ENCODE data around the gene DCAF11. TPM values are rescaled to one million over a fixed set of nuclear protein-coding genes. Genes with fewer than 3 reads are reported as not detected.

Gene DCAF11
- total and polyA plus RNA-seq, 2 of the 13 experiments (the other 11 are each of a cell fraction or from before 2014, with no cell fraction given) = 150 to 257 TPM

DNA sequence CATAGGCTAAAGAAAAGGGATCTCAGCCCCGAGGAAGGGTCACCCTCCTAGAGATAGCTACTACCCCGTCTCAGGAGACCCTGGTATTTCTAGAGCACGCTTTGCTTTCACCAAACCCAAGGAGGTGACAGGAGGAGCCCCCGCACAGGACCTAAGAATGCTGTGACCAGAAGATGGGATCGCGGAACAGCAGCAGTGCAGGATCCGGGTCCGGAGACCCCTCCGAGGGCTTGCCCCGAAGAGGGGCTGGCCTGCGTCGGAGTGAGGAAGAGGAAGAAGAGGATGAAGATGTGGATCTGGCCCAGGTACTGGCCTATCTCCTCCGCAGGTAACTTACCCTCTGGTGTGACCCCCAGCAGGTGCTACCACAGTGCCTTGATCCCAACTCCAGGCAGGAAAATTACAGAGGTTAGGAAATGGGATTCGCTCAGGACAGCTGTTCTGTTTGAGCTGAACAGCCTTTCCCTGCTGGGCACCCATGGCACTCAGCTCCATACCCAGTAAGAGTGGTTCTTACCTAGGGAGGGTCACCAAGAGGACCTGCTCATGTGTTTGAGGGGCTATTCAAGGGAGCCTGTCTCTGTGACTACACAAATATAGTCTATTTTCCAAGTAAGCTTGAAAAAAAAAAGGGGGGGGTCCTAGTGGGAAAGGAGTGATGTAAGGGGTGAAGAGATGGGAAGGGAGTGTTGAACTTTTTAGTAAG lies 998 bp downstream of the DCAF11 start (continued):
- TF ChIP-seq, protein P1, sequence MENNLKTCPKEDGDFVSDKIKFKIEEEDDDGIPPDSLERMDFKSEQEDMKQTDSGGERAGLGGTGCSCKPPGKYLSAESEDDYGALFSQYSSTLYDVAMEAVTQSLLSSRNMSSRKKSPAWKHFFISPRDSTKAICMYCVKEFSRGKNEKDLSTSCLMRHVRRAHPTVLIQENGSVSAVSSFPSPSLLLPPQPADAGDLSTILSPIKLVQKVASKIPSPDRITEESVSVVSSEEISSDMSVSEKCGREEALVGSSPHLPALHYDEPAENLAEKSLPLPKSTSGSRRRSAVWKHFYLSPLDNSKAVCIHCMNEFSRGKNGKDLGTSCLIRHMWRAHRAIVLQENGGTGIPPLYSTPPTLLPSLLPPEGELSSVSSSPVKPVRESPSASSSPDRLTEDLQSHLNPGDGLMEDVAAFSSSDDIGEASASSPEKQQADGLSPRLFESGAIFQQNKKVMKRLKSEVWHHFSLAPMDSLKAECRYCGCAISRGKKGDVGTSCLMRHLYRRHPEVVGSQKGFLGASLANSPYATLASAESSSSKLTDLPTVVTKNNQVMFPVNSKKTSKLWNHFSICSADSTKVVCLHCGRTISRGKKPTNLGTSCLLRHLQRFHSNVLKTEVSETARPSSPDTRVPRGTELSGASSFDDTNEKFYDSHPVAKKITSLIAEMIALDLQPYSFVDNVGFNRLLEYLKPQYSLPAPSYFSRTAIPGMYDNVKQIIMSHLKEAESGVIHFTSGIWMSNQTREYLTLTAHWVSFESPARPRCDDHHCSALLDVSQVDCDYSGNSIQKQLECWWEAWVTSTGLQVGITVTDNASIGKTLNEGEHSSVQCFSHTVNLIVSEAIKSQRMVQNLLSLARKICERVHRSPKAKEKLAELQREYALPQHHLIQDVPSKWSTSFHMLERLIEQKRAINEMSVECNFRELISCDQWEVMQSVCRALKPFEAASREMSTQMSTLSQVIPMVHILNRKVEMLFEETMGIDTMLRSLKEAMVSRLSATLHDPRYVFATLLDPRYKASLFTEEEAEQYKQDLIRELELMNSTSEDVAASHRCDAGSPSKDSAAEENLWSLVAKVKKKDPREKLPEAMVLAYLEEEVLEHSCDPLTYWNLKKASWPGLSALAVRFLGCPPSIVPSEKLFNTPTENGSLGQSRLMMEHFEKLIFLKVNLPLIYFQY (CRISPR knock-in tag; IDR thresholded peaks at IDR 0.05; ENCODE audit: borderline replicate concordance) = peak; percentile 9
- TF ChIP-seq ZNF713 (CRISPR knock-in tag; IDR thresholded peaks at IDR 0.05) (0 out of 2 replicates have a peak, but pooled peaks have one; percentile 64), ZNF616 (CRISPR knock-in tag; IDR thresholded peaks at IDR 0.05; ENCODE audit: low read depth) (no peak), ZNF225 (CRISPR knock-in tag; IDR thresholded peaks at IDR 0.05) (peak; percentile 91; the same call in 1 of the 2 replicates), ZNF777 (CRISPR knock-in tag; IDR thresholded peaks at IDR 0.05) (0 out of 2 replicates have a peak, but pooled peaks have one; percentile 34), ZKSCAN5 (CRISPR knock-in tag; IDR thresholded peaks at IDR 0.05) (peak; percentile 85; the same call in 1 of the 2 replicates), BRCA1 (CRISPR knock-in tag; IDR thresholded peaks at IDR 0.05) (peak; percentile 76), GATA4 (IDR thresholded peaks at IDR 0.05; ENCODE audit: borderline replicate concordance, low read depth) (no peak), ZNF891 (CRISPR knock-in tag; IDR thresholded peaks at IDR 0.05) (peak; percentile 95), ZNF546 (CRISPR knock-in tag; conservative IDR thresholded peaks at IDR 0.05) (0 out of 2 replicates have a peak, but pooled peaks have one; percentile 2), ZFP62 (CRISPR knock-in tag; IDR thresholded peaks at IDR 0.05) (no peak), ZNF232 (CRISPR knock-in tag; IDR thresholded peaks at IDR 0.05; ENCODE audit: borderline replicate concordance) (0 out of 2 replicates have a peak, but pooled peaks have one; percentile 70), FOXO1 (CRISPR knock-in tag; IDR thresholded peaks at IDR 0.05) (peak; percentile 4; the same call in 1 of the 2 replicates), GTF2F1 (IDR thresholded peaks at IDR 0.05; ENCODE audit: low read length) (no peak)
- TF ChIP-seq, protein P2, sequence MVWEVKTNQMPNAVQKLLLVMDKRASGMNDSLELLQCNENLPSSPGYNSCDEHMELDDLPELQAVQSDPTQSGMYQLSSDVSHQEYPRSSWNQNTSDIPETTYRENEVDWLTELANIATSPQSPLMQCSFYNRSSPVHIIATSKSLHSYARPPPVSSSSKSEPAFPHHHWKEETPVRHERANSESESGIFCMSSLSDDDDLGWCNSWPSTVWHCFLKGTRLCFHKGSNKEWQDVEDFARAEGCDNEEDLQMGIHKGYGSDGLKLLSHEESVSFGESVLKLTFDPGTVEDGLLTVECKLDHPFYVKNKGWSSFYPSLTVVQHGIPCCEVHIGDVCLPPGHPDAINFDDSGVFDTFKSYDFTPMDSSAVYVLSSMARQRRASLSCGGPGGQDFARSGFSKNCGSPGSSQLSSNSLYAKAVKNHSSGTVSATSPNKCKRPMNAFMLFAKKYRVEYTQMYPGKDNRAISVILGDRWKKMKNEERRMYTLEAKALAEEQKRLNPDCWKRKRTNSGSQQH (CRISPR knock-in tag; IDR thresholded peaks at IDR 0.05; ENCODE audit: low read depth) = peak; percentile 21; the same call in 1 of the 2 replicates
- TF ChIP-seq, protein P3, sequence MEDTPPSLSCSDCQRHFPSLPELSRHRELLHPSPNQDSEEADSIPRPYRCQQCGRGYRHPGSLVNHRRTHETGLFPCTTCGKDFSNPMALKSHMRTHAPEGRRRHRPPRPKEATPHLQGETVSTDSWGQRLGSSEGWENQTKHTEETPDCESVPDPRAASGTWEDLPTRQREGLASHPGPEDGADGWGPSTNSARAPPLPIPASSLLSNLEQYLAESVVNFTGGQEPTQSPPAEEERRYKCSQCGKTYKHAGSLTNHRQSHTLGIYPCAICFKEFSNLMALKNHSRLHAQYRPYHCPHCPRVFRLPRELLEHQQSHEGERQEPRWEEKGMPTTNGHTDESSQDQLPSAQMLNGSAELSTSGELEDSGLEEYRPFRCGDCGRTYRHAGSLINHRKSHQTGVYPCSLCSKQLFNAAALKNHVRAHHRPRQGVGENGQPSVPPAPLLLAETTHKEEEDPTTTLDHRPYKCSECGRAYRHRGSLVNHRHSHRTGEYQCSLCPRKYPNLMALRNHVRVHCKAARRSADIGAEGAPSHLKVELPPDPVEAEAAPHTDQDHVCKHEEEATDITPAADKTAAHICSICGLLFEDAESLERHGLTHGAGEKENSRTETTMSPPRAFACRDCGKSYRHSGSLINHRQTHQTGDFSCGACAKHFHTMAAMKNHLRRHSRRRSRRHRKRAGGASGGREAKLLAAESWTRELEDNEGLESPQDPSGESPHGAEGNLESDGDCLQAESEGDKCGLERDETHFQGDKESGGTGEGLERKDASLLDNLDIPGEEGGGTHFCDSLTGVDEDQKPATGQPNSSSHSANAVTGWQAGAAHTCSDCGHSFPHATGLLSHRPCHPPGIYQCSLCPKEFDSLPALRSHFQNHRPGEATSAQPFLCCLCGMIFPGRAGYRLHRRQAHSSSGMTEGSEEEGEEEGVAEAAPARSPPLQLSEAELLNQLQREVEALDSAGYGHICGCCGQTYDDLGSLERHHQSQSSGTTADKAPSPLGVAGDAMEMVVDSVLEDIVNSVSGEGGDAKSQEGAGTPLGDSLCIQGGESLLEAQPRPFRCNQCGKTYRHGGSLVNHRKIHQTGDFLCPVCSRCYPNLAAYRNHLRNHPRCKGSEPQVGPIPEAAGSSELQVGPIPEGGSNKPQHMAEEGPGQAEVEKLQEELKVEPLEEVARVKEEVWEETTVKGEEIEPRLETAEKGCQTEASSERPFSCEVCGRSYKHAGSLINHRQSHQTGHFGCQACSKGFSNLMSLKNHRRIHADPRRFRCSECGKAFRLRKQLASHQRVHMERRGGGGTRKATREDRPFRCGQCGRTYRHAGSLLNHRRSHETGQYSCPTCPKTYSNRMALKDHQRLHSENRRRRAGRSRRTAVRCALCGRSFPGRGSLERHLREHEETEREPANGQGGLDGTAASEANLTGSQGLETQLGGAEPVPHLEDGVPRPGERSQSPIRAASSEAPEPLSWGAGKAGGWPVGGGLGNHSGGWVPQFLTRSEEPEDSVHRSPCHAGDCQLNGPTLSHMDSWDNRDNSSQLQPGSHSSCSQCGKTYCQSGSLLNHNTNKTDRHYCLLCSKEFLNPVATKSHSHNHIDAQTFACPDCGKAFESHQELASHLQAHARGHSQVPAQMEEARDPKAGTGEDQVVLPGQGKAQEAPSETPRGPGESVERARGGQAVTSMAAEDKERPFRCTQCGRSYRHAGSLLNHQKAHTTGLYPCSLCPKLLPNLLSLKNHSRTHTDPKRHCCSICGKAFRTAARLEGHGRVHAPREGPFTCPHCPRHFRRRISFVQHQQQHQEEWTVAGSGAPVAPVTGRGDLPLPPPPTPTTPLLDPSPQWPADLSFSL (CRISPR knock-in tag; IDR thresholded peaks at IDR 0.05) = no peak
